ENCODE data around the gene MMP15.

MMP15 gene

GRCh38 chr16:58020628-58021521, 4.7 kb upstream of the MMP15 start:
- no peak overlapping the region for H3K4me3 ChIP-seq (ENCODE audit: low read length)
- TF ChIP-seq CTCF (conservative IDR thresholded peaks at IDR 0.05; ENCODE audit: low read depth, low read length) = peak; percentile 86
- no peak for DNase-seq (ENCODE audit: low read depth)

GRCh38 chr16:58021661-58022551, 3.6 kb upstream of the MMP15 start:
- no peak overlapping the region for H3K4me3 ChIP-seq (ENCODE audit: low read length)
- peak; percentile 47 for DNase-seq (ENCODE audit: low read depth)
- no peak for TF ChIP-seq CTCF (conservative IDR thresholded peaks at IDR 0.05; ENCODE audit: low read depth, low read length)

- no peak for DNase-seq (ENCODE audit: low read depth)
- no peak overlapping the region for H3K4me3 ChIP-seq (ENCODE audit: low read length)
These were observed 2.8 kb upstream of the MMP15 start for GRCh38 chr16:58022601-58023371.

GRCh38 chr16:58024486-58025350, 836 bp upstream of the MMP15 start:
- DNase-seq (ENCODE audit: low read depth) = no peak

More at GRCh38 chr16:58022601-58023371, 2.8 kb upstream of the MMP15 start:
- no peak for TF ChIP-seq CTCF (conservative IDR thresholded peaks at IDR 0.05; ENCODE audit: low read depth, low read length)

GRCh38 chr16:58026139-58026704, 668 bp downstream of the MMP15 start:
- no peak for TF ChIP-seq CTCF (conservative IDR thresholded peaks at IDR 0.05; ENCODE audit: low read depth, low read length)
- no peak for DNase-seq (ENCODE audit: low read depth)
- peak overlapping the region; percentile 62 for H3K4me3 ChIP-seq (ENCODE audit: low read length)

More at GRCh38 chr16:58024486-58025350, 836 bp upstream of the MMP15 start:
- no peak for TF ChIP-seq CTCF (conservative IDR thresholded peaks at IDR 0.05; ENCODE audit: low read depth, low read length)
- H3K4me3 ChIP-seq (ENCODE audit: low read length) = peak overlapping the region; percentile 62

Data from retinal pigment epithelial cell (primary cell).